H9 (cell line): Measurements from ENCODE around the gene EPB41L1. TPM values are rescaled to one million over a fixed set of nuclear protein-coding genes. Genes with fewer than 3 reads are reported as not detected.

Source experiments
- DNase-seq: peaks from one replicate; pipeline ENCODE4 v3.0.0-alpha.2; 2017
- H2AFZ ChIP-seq: one replicate; pipeline ENCODE4 v1.6.1; 2013; ENCODE audit warnings: mild to moderate bottlenecking, low read length, control low read depth, moderate library complexity
- H2AK5ac ChIP-seq: 2 replicates; pipeline ENCODE4 v1.6.1; 2013; ENCODE audit warnings: low read length, control low read depth, mixed read lengths; ENCODE audit not compliant: insufficient read length
- H2BK120ac ChIP-seq: one replicate; pipeline ENCODE4 v1.6.1; 2013; ENCODE audit warnings: low read depth, mild to moderate bottlenecking, low read length, control low read depth, inconsistent platforms; ENCODE audit not compliant: poor library complexity, severe bottlenecking
- H2BK12ac ChIP-seq: 2 replicates; pipeline ENCODE4 v1.6.1; 2013; ENCODE audit warnings: low read length, control low read depth, mixed read lengths, low read depth; ENCODE audit not compliant: insufficient read length
- H2BK15ac ChIP-seq: 2 replicates; pipeline ENCODE4 v1.6.1; 2013; ENCODE audit warnings: low read depth, low read length, control low read depth
- H2BK20ac ChIP-seq: one replicate; pipeline ENCODE4 v1.6.1; 2013; ENCODE audit warnings: low read depth, mild to moderate bottlenecking, low read length, control low read depth, inconsistent platforms; ENCODE audit not compliant: poor library complexity, severe bottlenecking
- H2BK5ac ChIP-seq: 2 replicates; pipeline ENCODE4 v1.6.1; 2013; ENCODE audit warnings: low read length, control low read depth, mixed read lengths; ENCODE audit not compliant: insufficient read length
- H3K14ac ChIP-seq: 2 replicates; pipeline ENCODE4 v1.6.1; 2013; ENCODE audit warnings: low read length, control low read depth; ENCODE audit not compliant: insufficient read depth
- H3K18ac ChIP-seq: 2 replicates; pipeline ENCODE4 v1.6.1; 2013; ENCODE audit warnings: low read depth, mild to moderate bottlenecking, mixed read lengths, low read length, control low read depth; ENCODE audit not compliant: insufficient read length
- H3K23ac ChIP-seq: 2 replicates; pipeline ENCODE4 v1.6.1; 2013; ENCODE audit warnings: low read length, control low read depth, mixed read lengths, low read depth; ENCODE audit not compliant: insufficient read length
- H3K23me2 ChIP-seq: 2 replicates; pipeline ENCODE4 v1.6.1; 2013; ENCODE audit warnings: low read depth, mild to moderate bottlenecking, mixed read lengths, low read length, control low read depth; ENCODE audit not compliant: insufficient read length, poor library complexity, severe bottlenecking
- H3K27ac ChIP-seq: 2 replicates; pipeline ENCODE4 v1.5.1; 2013; ENCODE audit warnings: low read length, control low read depth, mixed read lengths, low read depth; ENCODE audit not compliant: insufficient read length
- H3K27me3 ChIP-seq: 2 replicates; pipeline ENCODE4 v1.6.1; 2013; ENCODE audit warnings: low read length, control low read depth, inconsistent platforms; ENCODE audit not compliant: insufficient read depth
- H3K4ac ChIP-seq: 2 replicates; pipeline ENCODE4 v1.6.1; 2013; ENCODE audit warnings: low read depth, mild to moderate bottlenecking, control low read depth, inconsistent platforms, low read length, moderate library complexity
- H3K4me1 ChIP-seq: 2 replicates; pipeline ENCODE4 v1.6.1; 2013; ENCODE audit warnings: low read length, control low read depth, inconsistent platforms; ENCODE audit not compliant: insufficient read depth
- H3K4me2 ChIP-seq: 2 replicates; pipeline ENCODE4 v1.6.1; 2013; ENCODE audit warnings: low read length, control low read depth, mixed read lengths; ENCODE audit not compliant: insufficient read length, insufficient read depth
- H3K56ac ChIP-seq: 2 replicates; pipeline ENCODE4 v1.6.1; 2013; ENCODE audit warnings: low read depth, mild to moderate bottlenecking, mixed read lengths, low read length, control low read depth; ENCODE audit not compliant: insufficient read length
- H3K79me1 ChIP-seq: 2 replicates; pipeline ENCODE4 v1.6.1; 2013; ENCODE audit warnings: low read depth, mild to moderate bottlenecking, moderate library complexity, low read length, control low read depth, inconsistent platforms; ENCODE audit not compliant: insufficient read depth, poor library complexity, severe bottlenecking
- H3K79me2 ChIP-seq: 2 replicates; pipeline ENCODE4 v1.6.1; 2013; ENCODE audit warnings: low read length, control low read depth, inconsistent platforms; ENCODE audit not compliant: insufficient read depth
- H3K9ac ChIP-seq: 2 replicates; pipeline ENCODE4 v1.6.1; 2013; ENCODE audit warnings: low read length, control low read depth, mixed read lengths; ENCODE audit not compliant: insufficient read length; ENCODE audit errors: extremely low read depth
- H3K9me3 ChIP-seq: one replicate; pipeline ENCODE4 v1.6.1; 2013; ENCODE audit warnings: low read depth, low read length, inconsistent platforms; ENCODE audit not compliant: control insufficient read depth
- H3T11ph ChIP-seq: one replicate; pipeline ENCODE4 v1.6.1; 2013; ENCODE audit warnings: mild to moderate bottlenecking, low read length, control low read depth, inconsistent platforms
- H4K20me1 ChIP-seq: one replicate; pipeline ENCODE4 v1.6.1; 2013; ENCODE audit not compliant: control insufficient read depth, insufficient read length, insufficient read depth
- H4K5ac ChIP-seq: 2 replicates; pipeline ENCODE4 v1.6.1; 2013; ENCODE audit warnings: low read depth, mild to moderate bottlenecking, mixed read lengths, low read length, control low read depth; ENCODE audit not compliant: insufficient read length
- H4K8ac ChIP-seq: replicated peaks from 2 replicates; pipeline ENCODE4 v1.6.1; 2013; ENCODE audit warnings: low read length, control low read depth, mixed read lengths, low read depth; ENCODE audit not compliant: insufficient read length
- H4K91ac ChIP-seq: 2 replicates; pipeline ENCODE4 v1.6.1; 2013; ENCODE audit warnings: low read depth, mild to moderate bottlenecking, moderate library complexity, mixed read lengths, low read length, control low read depth; ENCODE audit not compliant: insufficient read length
- H3K27ac Mint-ChIP-seq, 3 experiments: 2 replicates in 2 of 3; 3 replicates in 1 of 3; pipeline ENCODE4 v1.8.0; 2020 to 2021; ENCODE audit warnings: mixed read lengths in 3 of 3, mild to moderate bottlenecking in 1 of 3, moderate library complexity in 1 of 3
- H3K27me3 Mint-ChIP-seq: 2 replicates; pipeline ENCODE4 v1.8.0; 2021; ENCODE audit warnings: low read depth, mild to moderate bottlenecking, moderate library complexity, mixed read lengths
- H3K36me3 Mint-ChIP-seq, 3 experiments: 2 replicates in 2 of 3; 3 replicates in 1 of 3; pipeline ENCODE4 v1.8.0; 2020 to 2021; ENCODE audit warnings: low read depth in 3 of 3, mixed read lengths in 3 of 3; ENCODE audit not compliant: insufficient read depth in 1 of 3
- H3K4me1 Mint-ChIP-seq, 2 experiments: 2 replicates each; pipeline ENCODE4 v1.8.0; 2020; ENCODE audit warnings: mixed read lengths in 2 of 2
- H3K4me3 Mint-ChIP-seq, 2 experiments: 2 replicates in 1 of 2; 3 replicates in 1 of 2; pipeline ENCODE4 v1.8.0; 2020 to 2021; ENCODE audit warnings: mild to moderate bottlenecking in 2 of 2, mixed read lengths in 2 of 2, moderate library complexity in 1 of 2
- H3K9me3 Mint-ChIP-seq, 2 experiments: 2 replicates in 1 of 2; 3 replicates in 1 of 2; pipeline ENCODE4 v1.8.0; 2020; ENCODE audit warnings: mild to moderate bottlenecking in 2 of 2, mixed read lengths in 2 of 2, moderate library complexity in 1 of 2
- WGBS: extraction: QIAGEN DNeasy Blood & Tissue Kit; methylation state at CpG from one replicate; pipeline ENCODE4 v1.1.7; 2013; ENCODE audit warnings: missing lambda C conversion rate, low lambda C conversion rate, mixed read lengths; ENCODE audit not compliant: insufficient read length; ENCODE audit errors: extremely low coverage; 5-methylcytosine and 5-hydroxymethylcytosine counted together
- total RNA-seq: library from RNA; stranded (reverse); gene quantifications from 2 replicates; pipeline ENCODE4 v1.2.1, GENCODE V29; 2021
- TF ChIP-seq, protein P1 (sequence below): fragments of 200-600 bp; sonication (generic); conservative IDR thresholded peaks from 3 replicates; pipeline ENCODE4 v1.8.0; 2021; ENCODE audit warnings: antibody characterized with exemption, mild to moderate bottlenecking

Gene EPB41L1
- total RNA-seq, 1 experiment from 2014 or later = 31.1 TPM

DNA sequence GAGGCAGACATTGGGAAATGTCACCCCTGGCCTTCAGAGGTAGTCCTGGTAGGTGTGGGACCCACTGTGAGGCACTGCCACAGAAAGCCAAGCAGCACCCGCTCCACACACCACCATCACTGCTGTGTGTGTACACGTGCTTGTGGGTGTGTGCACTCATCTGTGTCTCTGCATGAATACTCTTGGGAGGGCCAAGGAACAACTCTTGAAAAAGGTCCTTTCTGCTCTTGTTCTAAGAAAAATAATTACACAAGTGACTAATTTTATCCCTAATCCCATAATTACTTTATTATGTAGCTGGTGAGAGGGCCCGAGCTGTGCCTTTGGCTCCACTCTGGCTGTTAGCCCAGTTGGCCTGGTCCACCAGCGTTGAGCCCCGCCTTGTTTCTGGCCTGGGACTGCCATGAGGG, 21.7 kb upstream of the EPB41L1 start:
- Histone ChIP-seq H2AFZ (no peak overlapping the region), H3K23ac (no peak overlapping the region), H4K20me1 (peaks cover 2% of the 10 kb centered on the region), H3K27ac (no peak overlapping the region), H3T11ph (no peak overlapping the region), H2BK12ac (no peak overlapping the region), H3K18ac (no peak overlapping the region), H4K8ac (no peak overlapping the region), H3K4me2 (no peak overlapping the region), H3K56ac (no peak overlapping the region), H2BK15ac (no peak overlapping the region), H2BK20ac (no peak overlapping the region), H2BK5ac (no peak overlapping the region), H3K79me2 (no peaks in the 10 kb centered on the region), H3K4me1 (no peaks in the 10 kb centered on the region), H3K4ac (no peak overlapping the region), H4K91ac (no peak overlapping the region), H3K23me2 (no peaks in the 10 kb centered on the region), H3K27me3 (no peaks in the 10 kb centered on the region), H3K79me1 (no peaks in the 10 kb centered on the region), H3K9ac (no peak overlapping the region), H4K5ac (no peak overlapping the region), H2AK5ac (no peak overlapping the region), H3K14ac (no peak overlapping the region), H2BK120ac (no peak overlapping the region), H3K9me3 (no peaks in the 10 kb centered on the region)
- Mint-ChIP-seq H3K4me1 (peaks cover 2 to 8% of the 10 kb centered on the region in 2 experiments; a peak in 2 of 4 replicates), H3K9me3 (no peaks in the 10 kb centered on the region), H3K4me3 (no peak overlapping the region), H3K36me3 (no peaks in the 10 kb centered on the region), H3K27ac (no peak overlapping the region), H3K27me3 (no peaks in the 10 kb centered on the region; the same call in 1 of the 2 replicates)
- DNase-seq = no peak
- WGBS = no CpG with 5 or more reads among the region's 5 CpGs
- TF ChIP-seq, protein P1, sequence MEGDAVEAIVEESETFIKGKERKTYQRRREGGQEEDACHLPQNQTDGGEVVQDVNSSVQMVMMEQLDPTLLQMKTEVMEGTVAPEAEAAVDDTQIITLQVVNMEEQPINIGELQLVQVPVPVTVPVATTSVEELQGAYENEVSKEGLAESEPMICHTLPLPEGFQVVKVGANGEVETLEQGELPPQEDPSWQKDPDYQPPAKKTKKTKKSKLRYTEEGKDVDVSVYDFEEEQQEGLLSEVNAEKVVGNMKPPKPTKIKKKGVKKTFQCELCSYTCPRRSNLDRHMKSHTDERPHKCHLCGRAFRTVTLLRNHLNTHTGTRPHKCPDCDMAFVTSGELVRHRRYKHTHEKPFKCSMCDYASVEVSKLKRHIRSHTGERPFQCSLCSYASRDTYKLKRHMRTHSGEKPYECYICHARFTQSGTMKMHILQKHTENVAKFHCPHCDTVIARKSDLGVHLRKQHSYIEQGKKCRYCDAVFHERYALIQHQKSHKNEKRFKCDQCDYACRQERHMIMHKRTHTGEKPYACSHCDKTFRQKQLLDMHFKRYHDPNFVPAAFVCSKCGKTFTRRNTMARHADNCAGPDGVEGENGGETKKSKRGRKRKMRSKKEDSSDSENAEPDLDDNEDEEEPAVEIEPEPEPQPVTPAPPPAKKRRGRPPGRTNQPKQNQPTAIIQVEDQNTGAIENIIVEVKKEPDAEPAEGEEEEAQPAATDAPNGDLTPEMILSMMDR = no peak
